ENCODE measurements around the gene PPP1CC.

DNA sequence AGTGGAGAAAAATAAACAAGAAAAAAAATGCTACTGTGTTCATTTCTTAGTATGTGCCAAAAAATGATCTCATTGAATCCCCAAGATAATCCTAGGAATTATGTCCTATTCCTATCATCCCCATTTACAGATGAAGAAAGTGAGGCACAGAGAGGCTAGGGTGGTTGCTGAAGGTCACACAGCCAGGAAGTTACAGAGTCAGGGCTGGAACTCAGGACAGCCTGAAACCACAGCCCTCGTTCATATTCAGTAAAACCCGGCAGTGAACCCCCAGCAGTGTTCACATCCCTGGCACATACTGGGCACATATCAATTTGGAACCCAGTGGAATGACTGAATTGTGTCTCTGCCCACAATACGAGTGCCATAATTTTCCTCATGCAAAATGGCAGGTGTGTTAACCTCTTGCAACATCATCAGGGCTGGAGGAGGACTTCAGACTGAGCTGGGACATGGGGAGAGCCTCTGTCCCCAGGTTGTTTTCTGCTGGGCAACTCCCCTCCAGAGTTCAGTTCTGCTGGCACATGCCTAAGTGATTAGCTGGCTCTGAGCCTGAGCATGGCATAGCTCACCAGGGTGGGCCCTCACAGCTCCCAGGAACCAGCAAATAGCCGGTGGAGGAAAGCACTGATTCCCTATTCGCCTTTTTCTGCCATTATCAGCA lies 2.0 kb upstream of the PPP1CC start:
- TF ChIP-seq POLR2A (IDR thresholded peaks at IDR 0.05; ENCODE audit: low read depth, low read length) (no peak), TAF1 (IDR thresholded peaks at IDR 0.05; ENCODE audit: low read depth, low read length) (no peak), PAX5 (IDR thresholded peaks at IDR 0.05; ENCODE audit: insufficient read depth, low read length, severe bottlenecking) (no peak)
